ENCODE data around the gene PPM1M.

Gene PPM1M

DNA sequence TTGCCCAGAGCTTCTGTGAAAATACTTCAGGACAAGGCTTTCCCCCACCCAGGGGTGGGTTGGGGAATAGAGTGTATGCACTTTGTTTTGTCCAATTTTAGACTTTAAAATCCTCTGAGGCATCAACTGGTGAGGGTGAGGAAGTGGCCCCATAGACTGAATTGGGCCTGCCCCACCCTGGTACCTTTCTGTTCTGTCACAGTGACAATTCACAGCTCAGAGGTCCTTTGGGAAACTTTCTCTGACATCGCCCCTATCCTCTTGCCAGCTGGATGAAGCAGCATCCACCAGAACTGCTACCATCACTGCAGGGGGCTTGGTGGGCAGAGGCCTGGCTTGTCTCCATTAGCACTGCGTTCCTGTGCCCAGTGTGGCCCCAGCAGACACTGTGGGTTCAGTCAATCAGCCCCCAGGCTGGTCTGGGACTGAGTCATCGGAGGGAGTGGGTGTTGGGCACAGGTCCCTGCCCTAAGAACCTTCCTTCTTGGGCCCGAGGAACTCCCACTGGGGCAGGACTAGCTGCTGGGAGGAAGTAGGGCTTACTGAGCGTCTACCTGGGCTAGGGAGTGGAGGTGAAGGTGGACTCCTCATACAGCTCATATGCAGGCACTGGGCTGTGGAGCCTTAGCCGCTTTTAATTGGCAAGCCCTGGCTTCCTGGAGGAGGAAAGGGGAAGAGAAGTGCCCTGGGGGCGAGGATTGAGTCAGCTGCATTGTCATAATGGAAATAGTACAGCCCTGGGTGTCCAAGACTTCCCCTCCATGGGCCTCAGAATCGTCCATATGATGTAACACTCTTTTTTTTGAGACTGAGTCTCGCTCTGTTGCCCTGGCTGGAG is 1.5 kb upstream of the PPM1M start:
- no peaks in the 10 kb centered on the region for H3K9me3 Mint-ChIP-seq
- peaks cover 33% of the 10 kb centered on the region for H3K36me3 Mint-ChIP-seq (ENCODE audit: low read depth)
- peak overlapping the region; percentile 83 for H3K4me3 Mint-ChIP-seq
- H3K4me1 Mint-ChIP-seq (ENCODE audit: low read depth) = peaks cover 84% of the 10 kb centered on the region
- H3K27me3 Mint-ChIP-seq = no peaks in the 10 kb centered on the region
- H3K27ac Mint-ChIP-seq = peak overlapping the region; percentile 94

DNA sequence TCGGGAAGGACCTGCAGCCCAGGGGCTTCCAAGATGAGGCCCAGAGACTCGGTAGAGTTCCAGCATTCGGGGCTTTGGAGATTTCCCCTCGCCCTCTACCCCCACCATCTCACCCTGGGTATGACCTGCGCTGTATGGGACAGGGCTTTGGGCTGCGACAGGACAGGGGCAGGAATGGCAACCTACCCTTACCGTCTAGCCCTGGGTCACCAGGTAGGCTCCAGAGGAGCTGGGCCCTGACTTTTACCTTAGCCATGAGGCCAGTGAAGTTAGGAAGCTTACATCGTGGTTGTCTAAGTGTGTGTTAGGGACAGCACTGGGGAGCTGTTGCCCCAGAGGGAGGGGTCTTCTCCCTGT is 683 bp downstream of the PPM1M start:
- peaks cover 39% of the 10 kb centered on the region for H3K36me3 Mint-ChIP-seq (ENCODE audit: low read depth)

DNA sequence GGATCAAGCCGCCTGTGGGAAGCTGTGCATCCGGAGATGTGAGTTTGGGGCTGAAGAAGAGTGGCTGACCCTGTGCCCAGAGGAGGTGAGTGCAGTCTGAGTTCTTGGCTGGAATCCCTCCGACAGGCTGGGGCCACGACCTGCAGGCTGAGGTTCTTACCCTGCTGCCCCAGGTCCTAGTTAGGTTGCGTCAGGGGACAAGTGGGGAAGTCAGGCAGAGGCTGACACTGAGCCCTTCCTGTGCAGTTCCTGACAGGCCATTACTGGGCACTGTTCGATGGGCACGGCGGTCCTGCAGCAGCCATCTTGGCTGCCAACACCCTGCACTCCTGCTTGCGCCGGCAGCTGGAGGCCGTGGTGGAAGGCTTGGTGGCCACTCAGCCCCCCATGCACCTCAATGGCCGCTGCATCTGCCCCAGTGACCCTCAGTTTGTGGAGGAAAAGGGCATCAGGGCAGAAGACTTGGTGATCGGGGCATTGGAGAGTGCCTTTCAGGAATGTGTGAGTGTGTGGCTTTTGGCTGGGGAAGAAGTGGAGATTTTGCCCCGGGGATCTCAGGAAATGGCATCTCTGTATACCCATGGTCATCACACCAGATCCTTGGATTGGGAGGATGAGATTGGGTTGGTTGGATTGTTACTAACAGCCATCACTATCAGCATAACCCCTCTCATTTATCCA is 1.3 kb downstream of the PPM1M start:
- no peaks in the 10 kb centered on the region for H3K27me3 Mint-ChIP-seq
- peaks cover 41% of the 10 kb centered on the region for H3K36me3 Mint-ChIP-seq (ENCODE audit: low read depth)
- H3K27ac Mint-ChIP-seq = peak overlapping the region; percentile 90
- no peaks in the 10 kb centered on the region for H3K9me3 Mint-ChIP-seq
- peaks cover 77% of the 10 kb centered on the region for H3K4me1 Mint-ChIP-seq (ENCODE audit: low read depth)
- H3K4me3 Mint-ChIP-seq = peak overlapping the region; percentile 89

More for the DNA sequence above, 683 bp downstream of the PPM1M start:
- H3K4me3 Mint-ChIP-seq = peak overlapping the region; percentile 89
- peak overlapping the region; percentile 90 for H3K27ac Mint-ChIP-seq
- H3K27me3 Mint-ChIP-seq = no peaks in the 10 kb centered on the region
- H3K9me3 Mint-ChIP-seq = no peaks in the 10 kb centered on the region
- H3K4me1 Mint-ChIP-seq (ENCODE audit: low read depth) = peaks cover 78% of the 10 kb centered on the region

DNA sequence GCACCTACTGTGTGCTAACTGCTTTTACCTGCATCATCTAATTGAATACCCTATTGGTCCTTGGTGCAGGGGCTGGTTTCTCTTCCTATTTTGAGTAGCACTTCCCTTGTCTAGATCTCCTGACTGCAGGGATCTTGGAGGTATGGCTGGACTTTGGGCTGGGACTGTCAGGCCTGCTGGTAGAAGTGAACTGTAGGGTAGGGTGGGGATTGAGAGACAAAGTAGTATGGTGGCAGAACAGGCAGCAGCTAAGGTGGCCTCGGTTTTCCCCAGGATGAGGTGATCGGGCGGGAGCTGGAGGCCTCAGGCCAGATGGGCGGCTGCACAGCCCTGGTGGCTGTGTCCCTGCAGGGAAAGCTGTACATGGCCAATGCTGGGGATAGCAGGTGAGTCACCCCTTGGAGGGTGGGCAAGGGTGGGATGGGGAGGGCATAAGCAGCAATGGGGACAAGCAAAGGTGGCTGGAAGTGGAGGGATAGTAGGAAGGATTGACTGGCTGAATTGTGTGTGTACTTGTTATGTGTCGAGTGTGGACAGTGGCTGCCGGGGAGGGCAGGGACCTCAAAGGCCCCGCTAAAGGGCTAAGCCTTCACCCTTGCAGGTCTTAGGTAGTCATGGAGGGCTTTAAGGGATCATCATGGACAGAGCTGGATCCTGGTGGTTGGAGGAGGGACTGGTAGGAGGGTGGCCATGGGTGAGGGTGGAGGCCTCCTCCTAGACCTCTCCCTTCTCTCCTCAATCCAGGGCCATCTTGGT is 2.0 kb downstream of the PPM1M start:
- H3K9me3 Mint-ChIP-seq = no peaks in the 10 kb centered on the region
- peak overlapping the region; percentile 90 for H3K27ac Mint-ChIP-seq
- peak overlapping the region; percentile 89 for H3K4me3 Mint-ChIP-seq
- H3K4me1 Mint-ChIP-seq (ENCODE audit: low read depth) = peaks cover 78% of the 10 kb centered on the region
- no peaks in the 10 kb centered on the region for H3K27me3 Mint-ChIP-seq
- H3K36me3 Mint-ChIP-seq (ENCODE audit: low read depth) = peaks cover 48% of the 10 kb centered on the region

DNA sequence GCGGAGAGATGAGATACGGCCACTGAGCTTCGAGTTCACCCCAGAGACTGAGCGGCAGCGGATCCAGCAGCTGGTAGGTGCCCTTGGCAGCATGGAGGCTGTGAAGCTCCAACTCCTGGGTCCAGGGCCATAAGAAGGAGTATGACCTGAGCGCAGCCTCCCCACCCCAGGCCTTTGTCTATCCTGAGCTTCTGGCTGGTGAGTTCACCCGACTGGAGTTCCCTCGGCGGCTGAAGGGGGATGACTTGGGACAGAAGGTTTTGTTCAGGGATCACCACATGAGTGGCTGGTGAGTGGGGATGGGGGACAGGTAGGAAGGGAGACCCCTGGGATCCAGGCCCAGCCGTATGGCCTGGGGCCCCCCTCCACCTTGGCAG is 2.6 kb downstream of the PPM1M start:
- Mint-ChIP-seq H3K27ac (peak overlapping the region; percentile 90), H3K9me3 (no peaks in the 10 kb centered on the region), H3K4me3 (peak overlapping the region; percentile 89), H3K36me3 (ENCODE audit: low read depth) (peaks cover 54% of the 10 kb centered on the region), H3K4me1 (ENCODE audit: low read depth) (peaks cover 80% of the 10 kb centered on the region), H3K27me3 (no peaks in the 10 kb centered on the region)

DNA sequence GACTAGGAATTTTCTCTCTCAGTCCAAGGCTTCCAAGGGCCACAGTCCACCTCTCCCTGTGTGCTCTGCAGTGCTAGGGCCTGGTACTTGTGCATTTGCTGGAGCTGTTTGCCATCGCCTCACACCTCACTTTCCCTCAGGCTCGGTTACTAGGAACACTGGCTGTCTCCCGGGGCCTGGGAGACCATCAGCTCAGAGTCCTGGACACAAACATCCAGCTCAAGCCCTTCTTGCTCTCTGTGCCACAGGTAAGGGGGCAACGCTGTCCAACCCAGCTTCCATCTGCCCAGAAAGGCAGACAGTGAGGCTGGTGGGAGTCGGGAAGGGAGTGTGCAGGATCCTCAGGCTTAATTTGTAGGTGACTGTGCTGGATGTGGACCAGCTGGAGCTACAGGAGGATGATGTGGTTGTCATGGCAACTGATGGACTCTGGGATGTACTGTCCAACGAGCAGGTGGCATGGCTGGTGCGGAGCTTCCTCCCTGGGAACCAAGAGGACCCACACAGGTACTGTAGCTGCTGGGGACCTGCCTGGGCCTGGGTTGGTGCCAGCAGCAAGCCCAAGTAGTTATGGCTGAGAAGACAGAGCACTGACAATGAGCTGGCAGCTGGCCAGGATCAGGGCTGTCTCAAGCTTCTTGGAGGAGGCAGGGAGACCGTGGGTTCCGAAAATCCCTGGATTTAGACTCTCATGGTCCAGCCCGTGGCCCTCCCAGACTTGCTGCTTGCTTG is 3.4 kb downstream of the PPM1M start:
- H3K27me3 Mint-ChIP-seq = no peaks in the 10 kb centered on the region
- H3K27ac Mint-ChIP-seq = peak overlapping the region; percentile 75
- H3K36me3 Mint-ChIP-seq (ENCODE audit: low read depth) = peaks cover 61% of the 10 kb centered on the region
- H3K9me3 Mint-ChIP-seq = no peaks in the 10 kb centered on the region
- peaks cover 80% of the 10 kb centered on the region for H3K4me1 Mint-ChIP-seq (ENCODE audit: low read depth)
- no peak overlapping the region for H3K4me3 Mint-ChIP-seq

DNA sequence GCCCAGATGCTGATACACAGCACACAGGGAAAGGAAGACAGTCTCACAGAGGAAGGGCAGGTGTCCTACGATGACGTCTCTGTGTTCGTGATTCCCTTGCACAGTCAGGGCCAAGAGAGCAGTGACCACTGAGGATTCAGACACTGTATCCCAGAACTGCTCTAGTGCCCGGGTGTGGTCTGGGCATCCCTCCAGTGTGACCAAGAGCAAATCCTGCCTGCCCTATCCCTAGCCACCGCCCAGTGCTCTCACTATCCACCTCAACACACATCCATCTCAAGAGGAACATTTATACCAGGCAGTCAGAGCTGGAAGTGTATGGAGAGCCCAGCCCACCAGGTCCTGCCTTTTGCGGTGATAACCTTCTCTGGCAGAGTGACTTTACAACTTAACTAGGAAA is 4.1 kb downstream of the PPM1M start:
- Mint-ChIP-seq H3K36me3 (ENCODE audit: low read depth) (peaks cover 68% of the 10 kb centered on the region), H3K9me3 (no peaks in the 10 kb centered on the region), H3K27ac (peak overlapping the region; percentile 75), H3K27me3 (no peaks in the 10 kb centered on the region), H3K4me1 (ENCODE audit: low read depth) (peaks cover 80% of the 10 kb centered on the region), H3K4me3 (no peak overlapping the region)

DNA sequence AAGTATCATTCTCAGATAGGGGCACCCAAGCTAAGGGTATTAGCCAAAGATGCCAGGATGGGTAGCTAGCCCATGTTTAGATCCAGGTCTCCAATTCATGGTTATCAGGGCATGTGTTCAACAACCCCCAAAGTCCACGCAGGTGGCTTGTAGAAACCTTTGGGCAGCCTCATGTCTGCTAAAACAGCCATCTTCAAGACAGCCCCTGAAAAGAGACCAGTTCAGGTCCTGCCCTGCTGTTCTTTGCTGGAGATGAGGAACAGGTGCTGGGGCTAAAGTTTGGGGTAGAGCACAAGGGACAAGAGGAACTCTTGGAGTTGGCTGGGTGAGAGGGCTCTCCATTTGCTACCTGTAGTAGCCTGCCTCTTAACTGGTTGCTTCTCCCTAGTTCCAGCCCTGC is 4.6 kb downstream of the PPM1M start:
- Mint-ChIP-seq H3K9me3 (no peaks in the 10 kb centered on the region), H3K4me3 (no peak overlapping the region), H3K4me1 (ENCODE audit: low read depth) (peaks cover 80% of the 10 kb centered on the region), H3K36me3 (ENCODE audit: low read depth) (peaks cover 72% of the 10 kb centered on the region), H3K27ac (peak overlapping the region; percentile 75), H3K27me3 (no peaks in the 10 kb centered on the region)

DNA sequence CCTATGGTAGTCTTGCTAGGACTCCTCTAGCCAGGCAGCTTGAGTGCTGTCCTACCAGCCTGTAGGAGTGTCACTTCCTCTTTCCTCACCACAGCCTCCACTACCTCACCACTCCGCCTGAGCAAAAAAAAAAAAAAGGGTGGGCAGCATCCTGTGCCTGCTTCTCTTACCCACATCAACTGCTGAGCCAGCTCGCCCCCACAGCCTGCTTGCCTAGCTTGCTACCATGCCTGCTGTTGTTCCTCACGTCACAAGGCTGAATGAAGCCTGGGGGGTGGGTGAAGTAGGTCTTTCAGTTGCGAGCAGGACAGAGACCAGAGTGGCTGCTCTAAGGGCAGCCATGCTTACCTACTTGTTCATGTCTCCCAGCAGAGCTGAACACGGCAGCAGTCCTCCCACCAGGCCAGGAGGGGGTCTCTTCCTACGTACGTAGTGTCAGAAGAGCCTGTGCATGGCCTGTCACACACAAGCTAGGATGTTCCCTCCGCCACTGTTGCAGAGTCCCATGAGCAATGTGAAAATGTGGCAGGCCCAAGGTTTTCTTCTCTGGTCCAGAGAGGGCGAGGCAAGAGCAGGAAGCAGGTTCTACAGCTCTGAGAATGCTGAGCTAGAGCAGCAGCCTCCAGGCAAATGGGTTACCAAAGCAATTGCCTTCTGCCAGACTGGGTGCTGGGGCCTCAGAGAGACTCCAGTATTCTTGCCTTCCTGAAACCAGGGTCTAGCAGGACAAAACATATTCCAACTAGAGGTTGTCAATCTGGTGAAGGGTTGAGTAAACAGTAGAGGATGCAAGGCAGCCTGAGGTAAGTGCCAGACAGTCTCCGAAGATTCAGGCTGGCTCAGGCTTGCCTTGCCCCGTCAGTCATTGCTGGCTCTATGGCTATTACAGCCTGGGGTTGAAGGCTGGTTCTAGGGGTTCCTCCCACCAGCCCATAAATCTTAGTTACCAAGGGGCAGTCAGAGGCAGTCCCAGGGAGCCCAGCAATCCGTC is 8.1 kb downstream of the PPM1M start:
- H3K27me3 Mint-ChIP-seq = no peaks in the 10 kb centered on the region
- peaks cover 85% of the 10 kb centered on the region for H3K36me3 Mint-ChIP-seq (ENCODE audit: low read depth)
- H3K9me3 Mint-ChIP-seq = no peaks in the 10 kb centered on the region
- H3K27ac Mint-ChIP-seq = peak overlapping the region; percentile 95
- H3K4me3 Mint-ChIP-seq = peak overlapping the region; percentile 80
- peaks cover 85% of the 10 kb centered on the region for H3K4me1 Mint-ChIP-seq (ENCODE audit: low read depth)

DNA sequence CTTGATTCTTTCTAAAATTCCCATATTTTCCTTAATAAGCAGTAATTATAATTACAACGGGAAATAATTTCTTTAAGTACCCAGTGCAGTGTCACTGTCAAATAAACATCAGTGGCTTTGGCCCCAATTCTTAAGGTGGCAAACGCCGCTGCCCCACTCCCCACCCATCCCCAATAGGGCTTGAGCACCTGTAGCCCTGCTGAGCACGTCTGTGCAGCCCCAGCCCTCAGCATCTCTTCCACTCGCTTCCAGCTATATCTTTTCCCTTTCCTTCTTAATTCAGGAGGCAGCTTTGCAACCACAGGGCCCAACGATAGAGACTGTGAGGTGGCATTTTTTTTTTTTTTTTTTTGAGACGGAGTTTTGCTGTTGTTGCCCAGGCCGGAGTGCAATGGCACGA is 9.0 kb downstream of the PPM1M start:
- peak overlapping the region; percentile 80 for H3K4me3 Mint-ChIP-seq
- peak overlapping the region; percentile 95 for H3K27ac Mint-ChIP-seq
- no peaks in the 10 kb centered on the region for H3K27me3 Mint-ChIP-seq
- peaks cover 88% of the 10 kb centered on the region for H3K36me3 Mint-ChIP-seq (ENCODE audit: low read depth)
- peaks cover 89% of the 10 kb centered on the region for H3K4me1 Mint-ChIP-seq (ENCODE audit: low read depth)
- no peaks in the 10 kb centered on the region for H3K9me3 Mint-ChIP-seq

DNA sequence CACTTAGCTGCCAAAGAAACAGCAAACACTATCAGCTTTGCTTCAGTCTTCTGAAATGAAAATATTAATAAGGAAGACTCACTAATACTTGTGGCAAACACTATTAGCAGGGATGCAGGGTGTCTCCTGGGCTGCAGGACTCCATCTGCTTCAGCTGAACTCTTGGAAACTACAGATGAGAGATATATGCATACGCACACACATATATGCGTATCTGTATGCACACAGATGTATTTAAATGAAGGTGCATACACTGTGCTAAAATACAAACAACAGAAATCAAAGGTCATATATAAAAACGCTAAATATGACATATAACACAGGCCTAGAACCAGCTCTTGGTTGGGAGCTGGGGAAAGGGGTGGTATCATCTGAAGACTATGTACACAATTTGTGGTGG is 10.6 kb downstream of the PPM1M start:
- H3K27ac Mint-ChIP-seq = no peak overlapping the region
- H3K9me3 Mint-ChIP-seq = no peaks in the 10 kb centered on the region
- peaks cover 91% of the 10 kb centered on the region for H3K36me3 Mint-ChIP-seq (ENCODE audit: low read depth)
- H3K4me3 Mint-ChIP-seq = no peak overlapping the region
- peaks cover 92% of the 10 kb centered on the region for H3K4me1 Mint-ChIP-seq (ENCODE audit: low read depth)
- no peaks in the 10 kb centered on the region for H3K27me3 Mint-ChIP-seq

DNA sequence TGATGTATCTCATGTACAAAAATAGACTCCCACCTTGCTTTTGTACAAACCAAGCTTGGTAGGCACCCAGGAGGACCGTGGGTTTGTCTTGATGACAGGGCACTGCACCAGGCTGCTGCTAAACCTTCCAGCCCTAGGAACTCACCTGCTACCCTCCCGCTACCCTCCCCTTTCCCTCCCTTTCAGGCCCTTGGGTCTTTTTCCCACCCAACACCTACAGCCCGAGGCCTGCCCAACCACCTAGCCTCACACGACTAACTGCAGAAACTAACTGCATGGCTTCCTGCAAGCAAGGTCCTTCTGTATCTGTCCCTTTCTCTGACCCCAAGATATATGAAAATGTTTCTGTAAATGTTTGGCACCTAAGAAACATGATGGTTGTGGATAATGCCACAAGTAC is 11.1 kb downstream of the PPM1M start:
- Mint-ChIP-seq H3K4me3 (no peak overlapping the region), H3K27me3 (no peaks in the 10 kb centered on the region), H3K4me1 (ENCODE audit: low read depth) (peaks cover 93% of the 10 kb centered on the region), H3K9me3 (no peaks in the 10 kb centered on the region), H3K36me3 (ENCODE audit: low read depth) (peaks cover 96% of the 10 kb centered on the region), H3K27ac (peak overlapping the region; percentile 78)

DNA sequence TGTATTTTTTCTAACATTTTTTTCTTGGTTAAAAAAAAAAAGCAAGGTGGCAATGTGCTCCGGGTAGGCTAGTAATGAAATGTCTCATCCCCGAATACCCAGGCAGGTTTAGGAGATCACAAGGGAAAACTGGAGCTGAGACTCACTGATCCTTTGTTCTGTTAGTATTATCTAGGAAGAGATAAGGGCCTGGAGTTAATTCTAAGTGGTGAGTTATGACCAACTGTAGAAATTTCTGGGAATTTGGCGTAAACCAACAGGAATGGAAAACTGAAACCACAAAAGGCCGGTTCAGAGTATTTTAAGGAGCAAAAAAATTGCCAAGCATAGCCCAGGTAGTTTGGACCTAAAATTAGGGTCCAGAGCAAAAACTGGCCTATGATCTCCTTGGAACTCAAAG is 12.4 kb downstream of the PPM1M start:
- peaks cover 96% of the 10 kb centered on the region for H3K36me3 Mint-ChIP-seq (ENCODE audit: low read depth)
- no peak overlapping the region for H3K4me3 Mint-ChIP-seq
- no peaks in the 10 kb centered on the region for H3K9me3 Mint-ChIP-seq
- no peaks in the 10 kb centered on the region for H3K27me3 Mint-ChIP-seq
- H3K4me1 Mint-ChIP-seq (ENCODE audit: low read depth) = peaks cover 93% of the 10 kb centered on the region
- peak overlapping the region; percentile 75 for H3K27ac Mint-ChIP-seq

DNA sequence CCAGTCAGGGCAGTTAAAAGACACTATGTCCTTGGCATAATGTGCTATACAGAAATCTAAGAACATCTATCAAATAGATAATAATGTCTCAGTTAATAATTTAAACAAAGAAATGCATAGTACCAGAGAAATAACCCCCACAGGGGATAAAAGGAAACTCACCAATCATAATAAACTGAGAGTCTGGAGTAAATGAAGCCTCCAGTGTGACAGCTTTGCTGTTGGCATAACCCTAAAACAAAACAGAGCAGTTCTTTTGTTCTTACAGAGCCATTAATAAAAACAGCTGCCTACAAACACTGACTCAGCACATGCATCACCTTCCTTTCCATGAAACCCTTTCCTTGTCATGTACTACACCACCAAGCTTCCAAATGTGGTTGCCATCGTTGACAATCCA is 13.5 kb downstream of the PPM1M start:
- H3K27ac Mint-ChIP-seq = peak overlapping the region; percentile 75
- H3K27me3 Mint-ChIP-seq = no peaks in the 10 kb centered on the region
- H3K4me1 Mint-ChIP-seq (ENCODE audit: low read depth) = peaks cover 93% of the 10 kb centered on the region

More for the DNA sequence above, 13.5 kb downstream of the PPM1M start:
- H3K36me3 Mint-ChIP-seq (ENCODE audit: low read depth) = peaks cover 97% of the 10 kb centered on the region
- no peak overlapping the region for H3K4me3 Mint-ChIP-seq
- H3K9me3 Mint-ChIP-seq = no peaks in the 10 kb centered on the region
